ENCODE results near the gene UQCRH. TPM values are rescaled to one million over a fixed set of nuclear protein-coding genes. Genes with fewer than 3 reads are reported as not detected.

UQCRH gene
- total RNA-seq, 1 donor from 2014 or later: 167 TPM

DNA sequence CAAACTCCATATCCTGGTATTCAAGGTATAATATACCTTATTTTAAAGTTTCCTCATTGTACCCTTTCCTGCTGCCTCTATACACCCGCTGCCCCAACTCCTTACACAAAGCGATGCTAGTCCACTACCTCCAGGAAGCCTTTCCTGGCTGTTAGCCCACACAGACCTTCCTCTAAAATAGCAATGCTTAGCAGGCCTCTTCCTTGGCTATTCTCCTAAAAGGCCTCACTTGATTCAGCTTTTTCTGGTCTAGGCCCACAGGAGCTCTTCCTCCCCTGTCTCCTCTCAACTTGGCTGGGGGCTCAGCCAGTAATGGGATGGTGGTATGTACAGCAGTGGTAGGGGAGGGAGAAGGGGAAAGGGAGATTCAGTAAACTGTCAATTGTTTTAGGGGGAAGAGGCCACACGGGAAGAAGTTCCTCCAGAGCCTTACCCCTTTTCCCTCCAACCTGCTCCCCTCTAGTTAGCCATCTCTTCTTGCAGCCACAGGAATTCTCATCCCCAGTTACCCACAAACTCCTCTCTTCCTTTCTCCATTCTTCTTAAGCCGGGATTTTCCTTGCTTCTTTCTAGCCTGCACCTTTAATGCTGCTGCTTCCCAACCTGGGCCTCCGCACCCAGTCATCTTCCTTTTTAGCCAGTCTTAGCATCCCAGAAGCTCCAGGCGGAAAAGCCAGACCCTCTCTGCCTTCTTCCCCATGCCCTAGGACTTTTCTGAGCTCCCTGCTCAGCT is 2.7 kb upstream of the UQCRH start:
- H3K27ac Mint-ChIP-seq (ENCODE audit: unreplicated experiment): peak overlapping the region; percentile 99
- no peaks in the 10 kb centered on the region for H3K27me3 Mint-ChIP-seq (ENCODE audit: low read depth)
- H3K4me1 Mint-ChIP-seq (ENCODE audit: low read depth): peaks cover 40% of the 10 kb centered on the region
- H3K9me3 Mint-ChIP-seq (ENCODE audit: low read depth): no peaks in the 10 kb centered on the region
- DNase-seq (ENCODE audit: low spot score): no peak
- TF ChIP-seq, protein P1, sequence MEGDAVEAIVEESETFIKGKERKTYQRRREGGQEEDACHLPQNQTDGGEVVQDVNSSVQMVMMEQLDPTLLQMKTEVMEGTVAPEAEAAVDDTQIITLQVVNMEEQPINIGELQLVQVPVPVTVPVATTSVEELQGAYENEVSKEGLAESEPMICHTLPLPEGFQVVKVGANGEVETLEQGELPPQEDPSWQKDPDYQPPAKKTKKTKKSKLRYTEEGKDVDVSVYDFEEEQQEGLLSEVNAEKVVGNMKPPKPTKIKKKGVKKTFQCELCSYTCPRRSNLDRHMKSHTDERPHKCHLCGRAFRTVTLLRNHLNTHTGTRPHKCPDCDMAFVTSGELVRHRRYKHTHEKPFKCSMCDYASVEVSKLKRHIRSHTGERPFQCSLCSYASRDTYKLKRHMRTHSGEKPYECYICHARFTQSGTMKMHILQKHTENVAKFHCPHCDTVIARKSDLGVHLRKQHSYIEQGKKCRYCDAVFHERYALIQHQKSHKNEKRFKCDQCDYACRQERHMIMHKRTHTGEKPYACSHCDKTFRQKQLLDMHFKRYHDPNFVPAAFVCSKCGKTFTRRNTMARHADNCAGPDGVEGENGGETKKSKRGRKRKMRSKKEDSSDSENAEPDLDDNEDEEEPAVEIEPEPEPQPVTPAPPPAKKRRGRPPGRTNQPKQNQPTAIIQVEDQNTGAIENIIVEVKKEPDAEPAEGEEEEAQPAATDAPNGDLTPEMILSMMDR (IDR thresholded peaks at IDR 0.05): no peak
- peak overlapping the region; percentile 86 for H3K4me3 Mint-ChIP-seq (ENCODE audit: unreplicated experiment)
- H3K36me3 Mint-ChIP-seq (ENCODE audit: low read depth): peaks cover 18% of the 10 kb centered on the region

DNA sequence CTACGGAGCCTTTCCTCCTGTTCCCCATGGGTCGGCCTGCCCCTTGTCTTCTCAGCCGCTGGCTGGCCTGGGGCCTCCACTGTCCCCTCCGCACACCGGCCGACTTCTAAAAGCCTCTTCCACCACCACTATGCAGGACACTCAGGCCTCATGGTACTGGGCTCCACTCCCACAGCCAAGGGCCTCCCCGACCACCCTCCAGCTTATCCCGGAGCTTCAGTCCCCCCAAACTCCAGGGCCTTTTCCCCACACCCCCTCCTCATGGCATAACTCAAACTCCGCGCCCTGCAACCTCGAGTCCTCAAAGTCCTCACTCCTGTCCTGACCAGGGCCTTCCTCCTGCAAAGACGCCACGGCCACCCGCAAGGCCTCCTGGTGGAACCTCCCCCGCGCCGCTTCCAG is 2.1 kb upstream of the UQCRH start:
- H3K9me3 Mint-ChIP-seq (ENCODE audit: low read depth): no peaks in the 10 kb centered on the region
- TF ChIP-seq, protein P1 (IDR thresholded peaks at IDR 0.05): no peak
- DNase-seq (ENCODE audit: low spot score): no peak
- peaks cover 16% of the 10 kb centered on the region for H3K36me3 Mint-ChIP-seq (ENCODE audit: low read depth)
- peaks cover 45% of the 10 kb centered on the region for H3K4me1 Mint-ChIP-seq (ENCODE audit: low read depth)
- H3K27me3 Mint-ChIP-seq (ENCODE audit: low read depth): no peaks in the 10 kb centered on the region
- peak overlapping the region; percentile 99 for H3K27ac Mint-ChIP-seq (ENCODE audit: unreplicated experiment)
- peak overlapping the region; percentile 86 for H3K4me3 Mint-ChIP-seq (ENCODE audit: unreplicated experiment)

DNA sequence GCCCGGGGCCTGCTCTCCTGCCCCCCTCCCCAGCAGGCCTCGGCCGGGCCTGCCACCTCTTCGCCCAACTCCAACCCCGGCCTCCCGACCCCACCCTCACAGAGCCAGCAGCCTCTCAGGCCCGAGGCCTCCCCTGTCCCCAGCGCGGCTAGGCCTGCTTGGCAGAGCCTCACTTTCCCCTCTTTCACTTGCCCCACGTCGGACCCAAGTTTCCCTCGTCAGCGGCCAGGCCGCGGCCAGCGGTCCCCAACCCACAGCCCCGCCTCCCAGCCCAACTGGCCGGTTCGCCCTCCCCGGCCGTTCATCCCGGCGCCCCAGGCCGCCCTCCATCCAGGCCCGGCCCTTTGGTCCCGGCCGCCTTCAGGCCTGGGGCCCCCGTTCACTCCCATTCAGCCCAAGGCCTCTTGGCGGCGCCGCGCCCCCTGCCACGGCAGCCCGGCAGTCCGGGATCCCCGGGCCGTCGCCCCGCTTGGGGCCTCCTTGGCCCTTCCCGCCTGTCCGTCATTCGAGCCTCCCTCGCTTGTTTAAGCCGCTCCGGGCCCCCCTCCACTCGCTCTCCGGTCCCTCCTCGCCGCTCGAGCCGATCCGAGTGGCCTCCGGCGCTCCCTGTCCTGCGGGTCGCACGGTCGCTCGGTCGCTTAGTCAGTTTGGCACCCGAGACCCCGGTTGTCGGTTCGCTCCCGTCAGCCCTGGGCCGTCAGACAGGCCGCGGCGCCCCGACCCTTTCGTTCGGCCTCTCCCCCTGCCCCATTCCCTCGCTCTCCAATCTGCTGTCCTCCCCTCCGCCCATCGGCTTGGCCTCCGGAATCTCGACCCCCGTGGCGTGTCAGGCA is 1.5 kb upstream of the UQCRH start:
- Mint-ChIP-seq H3K4me1 (ENCODE audit: low read depth) (peaks cover 48% of the 10 kb centered on the region), H3K36me3 (ENCODE audit: low read depth) (peaks cover 10% of the 10 kb centered on the region), H3K9me3 (ENCODE audit: low read depth) (no peaks in the 10 kb centered on the region), H3K27me3 (ENCODE audit: low read depth) (no peaks in the 10 kb centered on the region), H3K27ac (ENCODE audit: unreplicated experiment) (peak overlapping the region; percentile 99), H3K4me3 (ENCODE audit: unreplicated experiment) (peak overlapping the region; percentile 86)
- peak; percentile 93 for DNase-seq (ENCODE audit: low spot score)
- TF ChIP-seq, protein P1 (IDR thresholded peaks at IDR 0.05): peak; percentile 48

DNA sequence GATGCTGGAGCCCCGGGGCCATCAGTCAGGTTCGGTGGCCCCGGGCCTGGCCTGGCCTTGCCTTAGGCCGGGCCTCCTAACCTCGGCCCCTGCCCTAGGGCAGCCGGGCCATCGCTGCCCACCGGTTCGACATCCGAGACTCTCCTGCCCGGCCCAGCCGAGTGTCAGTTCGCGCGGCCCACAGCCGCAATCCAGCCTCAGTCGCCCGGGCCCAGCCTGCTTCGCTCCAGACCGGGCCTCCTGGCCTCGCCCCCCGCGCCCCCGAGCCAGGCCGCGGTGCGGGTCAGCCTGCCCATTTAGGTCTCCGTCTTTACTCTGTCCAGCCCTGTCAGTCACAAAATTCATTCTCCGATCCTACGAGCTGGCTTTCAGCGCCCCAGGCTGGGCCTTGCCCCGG is 859 bp upstream of the UQCRH start:
- H3K4me3 Mint-ChIP-seq (ENCODE audit: unreplicated experiment): peak overlapping the region; percentile 86
- H3K4me1 Mint-ChIP-seq (ENCODE audit: low read depth): peaks cover 52% of the 10 kb centered on the region
- TF ChIP-seq, protein P1 (IDR thresholded peaks at IDR 0.05): no peak
- DNase-seq (ENCODE audit: low spot score): no peak
- peak overlapping the region; percentile 99 for H3K27ac Mint-ChIP-seq (ENCODE audit: unreplicated experiment)
- no peaks in the 10 kb centered on the region for H3K9me3 Mint-ChIP-seq (ENCODE audit: low read depth)
- no peaks in the 10 kb centered on the region for H3K27me3 Mint-ChIP-seq (ENCODE audit: low read depth)
- H3K36me3 Mint-ChIP-seq (ENCODE audit: low read depth): peaks cover 6% of the 10 kb centered on the region

DNA sequence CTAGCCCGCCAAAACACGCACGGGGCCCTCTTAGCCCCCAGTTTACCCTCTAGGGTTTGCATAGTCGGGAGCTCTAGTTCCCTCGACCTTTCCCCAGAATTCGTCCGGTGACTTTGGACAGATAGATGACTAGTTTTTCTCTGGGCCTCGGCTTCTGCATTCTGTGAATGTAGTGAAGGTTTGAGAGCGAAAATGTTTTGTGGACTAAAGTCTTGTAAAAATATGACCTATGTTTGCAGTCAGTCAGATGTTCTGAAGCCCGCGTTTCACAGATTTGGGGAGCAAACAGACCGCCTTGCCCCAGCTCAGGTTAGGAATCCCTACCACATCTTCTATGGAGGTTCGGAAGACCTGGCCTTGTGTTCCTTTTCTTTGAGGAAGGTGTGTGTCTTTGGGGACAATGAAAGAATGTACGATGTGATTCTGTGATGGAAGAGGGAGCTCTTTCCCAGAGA is 401 bp downstream of the UQCRH start:
- H3K4me1 Mint-ChIP-seq (ENCODE audit: low read depth): peaks cover 47% of the 10 kb centered on the region
- H3K36me3 Mint-ChIP-seq (ENCODE audit: low read depth): peaks cover 2% of the 10 kb centered on the region
- TF ChIP-seq, protein P1 (IDR thresholded peaks at IDR 0.05): peak; percentile 46
- H3K4me3 Mint-ChIP-seq (ENCODE audit: unreplicated experiment): peak overlapping the region; percentile 86
- DNase-seq (ENCODE audit: low spot score): no peak
- H3K27ac Mint-ChIP-seq (ENCODE audit: unreplicated experiment): peak overlapping the region; percentile 99
- H3K27me3 Mint-ChIP-seq (ENCODE audit: low read depth): no peaks in the 10 kb centered on the region
- H3K9me3 Mint-ChIP-seq (ENCODE audit: low read depth): no peaks in the 10 kb centered on the region

All from chondrocyte (in vitro differentiated cells).